GM12878 (cell line): ENCODE results near the gene PLCB4. TPM values are rescaled to one million over a fixed set of nuclear protein-coding genes. Genes with fewer than 3 reads are reported as not detected.

ENCODE experiments used
- ATAC-seq: fragments of 200-7000 bp; cut with Tn5 transposase; 3 replicates; pipeline ENCODE4 v1.9.1; 2020; ENCODE audit warnings: mild to moderate bottlenecking, moderate library complexity
- BruUV-seq: library from RNA; stranded (reverse); fragments of 400-500 nt; replicated peaks from 2 replicates; lab custom pipeline; 2021; lab: Mats Ljungman, UMichigan
- CTCF ChIA-PET: fragments of 300-600 bp; sonication (Branson Sonifier 250); formaldehyde crosslinking; extraction: SDS; loops from one replicate; lab custom pipeline; 2021; ENCODE audit warnings: inconsistent platforms; lab: Yijun Ruan, JAX
- POLR2A ChIA-PET: fragments of 350-600 bp; formaldehyde crosslinking; extraction: SDS; loops from one replicate; lab custom pipeline; 2021; ENCODE audit warnings: inconsistent platforms; lab: Charles Lee
- RAD21 ChIA-PET: fragments of 300-600 bp; sonication (Branson Sonifier 250); formaldehyde crosslinking; loops from one replicate; lab custom pipeline; 2023; ENCODE audit warnings: antibody characterized with exemption; ENCODE audit not compliant: unreplicated experiment; lab: Charles Lee
- SMC1A ChIA-PET: fragments of 300-600 bp; sonication (Branson Sonifier 250); formaldehyde crosslinking; loops from one replicate; lab custom pipeline; 2023; ENCODE audit not compliant: unreplicated experiment, uncharacterized antibody; lab: Charles Lee
- DNase-seq: peaks from one replicate; pipeline ENCODE4 v3.0.0-alpha.2; 2011; ENCODE audit warnings: low read depth, low spot score
- FAIRE-seq: peaks from 3 replicates; lab custom pipeline; 2011; peaks lifted over from hg19 to GRCh38; lab: Jason Lieb, UNC
- H2AFZ ChIP-seq: 2 replicates; pipeline ENCODE4 v1.6.0; 2011; ENCODE audit warnings: low read depth, low read length, control low read depth; ENCODE audit not compliant: control insufficient read depth
- H3K27ac ChIP-seq: 2 replicates; pipeline ENCODE4 v1.5.1; 2011; ENCODE audit warnings: control low read depth; ENCODE audit not compliant: control insufficient read depth, insufficient read depth
- H3K27me3 ChIP-seq, 2 experiments: replicated peaks in 1 of 2; 2 replicates each; pipeline versions ENCODE4 v1.6.0 to v1.6.1; 2011; ENCODE audit warnings: low read length in 1 of 2; ENCODE audit not compliant: control insufficient read depth in 2 of 2, insufficient read depth in 2 of 2
- H3K36me3 ChIP-seq, 2 experiments: 2 replicates each; pipeline ENCODE4 v1.5.1; 2011; ENCODE audit warnings: low read length in 1 of 2; ENCODE audit not compliant: control insufficient read depth in 2 of 2, insufficient read depth in 2 of 2
- H3K4me1 ChIP-seq: 2 replicates; pipeline ENCODE4 v1.6.1; 2011; ENCODE audit warnings: mild to moderate bottlenecking, low read length, moderate library complexity, mixed read lengths; ENCODE audit not compliant: control insufficient read depth, insufficient read depth
- H3K4me2 ChIP-seq: 2 replicates; pipeline ENCODE4 v1.6.0; 2011; ENCODE audit warnings: control low read depth; ENCODE audit not compliant: control insufficient read depth, insufficient read depth
- H3K4me3 ChIP-seq: fragments of 200-600 bp; sonication (generic); 2 replicates; pipeline ENCODE4 v1.5.1; 2016
- H3K79me2 ChIP-seq: 2 replicates; pipeline ENCODE4 v1.6.0; 2011; ENCODE audit warnings: low read length; ENCODE audit not compliant: control insufficient read depth, insufficient read depth
- H3K9ac ChIP-seq: 2 replicates; pipeline ENCODE4 v1.8.0; 2011; ENCODE audit warnings: low read length, control low read depth, mixed read lengths; ENCODE audit not compliant: control insufficient read depth, insufficient read depth
- H3K9me3 ChIP-seq: replicated peaks from 3 replicates; pipeline ENCODE4 v1.5.1; 2011; ENCODE audit warnings: mild to moderate bottlenecking, low read length; ENCODE audit not compliant: control insufficient read depth, insufficient read depth
- H4K20me1 ChIP-seq: 2 replicates; pipeline ENCODE4 v1.6.0; 2011; ENCODE audit not compliant: control insufficient read depth, insufficient read depth
- CTCF ChIP-seq, 3 experiments: IDR thresholded peaks in 2 of 3; conservative IDR thresholded peaks in 1 of 3; 2 replicates each; pipeline ENCODE4 v1.5.1; 2011; ENCODE audit warnings: low read depth in 3 of 3, low read length in 3 of 3, mild to moderate bottlenecking in 3 of 3, control low read depth in 2 of 3, moderate library complexity in 2 of 3, inconsistent platforms in 1 of 3, mixed read lengths in 1 of 3; ENCODE audit not compliant: control insufficient read depth in 2 of 3, insufficient read depth in 1 of 3; ENCODE audit errors: extremely low read depth in 1 of 3
- E2F8 ChIP-seq: fragments of 450-650 bp; IDR thresholded peaks from 2 replicates; pipeline ENCODE4 v1.6.1; 2018; ENCODE audit warnings: mild to moderate bottlenecking, low read depth, moderate library complexity; ENCODE audit not compliant: partially characterized antibody
- ESRRA ChIP-seq: IDR thresholded peaks from 2 replicates; pipeline ENCODE4 v1.6.1; 2012; ENCODE audit warnings: mild to moderate bottlenecking, low read length, improper control_type of control experiment
- HDAC6 ChIP-seq: fragments of 200-600 bp; sonication (generic); IDR thresholded peaks from one replicate; pipeline ENCODE4 v1.8.0; 2017; ENCODE audit warnings: antibody characterized with exemption; ENCODE audit not compliant: unreplicated experiment
- IRF5 ChIP-seq: fragments of 450-650 bp; IDR thresholded peaks from 2 replicates; pipeline ENCODE4 v1.6.1; 2017; ENCODE audit warnings: borderline replicate concordance
- PML ChIP-seq: IDR thresholded peaks from 2 replicates; pipeline ENCODE4 v1.6.1; 2012; ENCODE audit warnings: low read length, inconsistent platforms
- POLR2A ChIP-seq: IDR thresholded peaks from 2 replicates; pipeline ENCODE4 v1.6.1; 2011; ENCODE audit warnings: low read depth, mild to moderate bottlenecking, low read length
- POU2F2 ChIP-seq: IDR thresholded peaks from 3 replicates; pipeline ENCODE4 v1.6.1; 2011; ENCODE audit warnings: low read depth, mild to moderate bottlenecking, low read length, borderline replicate concordance
- RAD21 ChIP-seq: IDR thresholded peaks from 2 replicates; pipeline ENCODE4 v1.6.1; 2011; ENCODE audit warnings: mild to moderate bottlenecking, low read depth, low read length, moderate library complexity; ENCODE audit not compliant: insufficient read depth
- RB1 ChIP-seq: fragments of 450-650 bp; formaldehyde crosslinking; IDR thresholded peaks from 2 replicates; pipeline ENCODE4 v1.6.1; 2017; ENCODE audit warnings: mild to moderate bottlenecking, borderline replicate concordance
- RELA ChIP-seq: fragments of 450-650 bp; IDR thresholded peaks from 2 replicates; pipeline ENCODE4 v1.8.0; 2014; ENCODE audit warnings: borderline replicate concordance; ENCODE audit not compliant: partially characterized antibody
- SMC3 ChIP-seq: IDR thresholded peaks from 2 replicates; pipeline ENCODE4 v1.6.1; 2011; ENCODE audit warnings: low read length, improper control_type of control experiment, borderline replicate concordance
- STAT3 ChIP-seq: IDR thresholded peaks from 2 replicates; pipeline ENCODE4 v1.6.1; 2011; ENCODE audit warnings: low read depth, low read length, improper control_type of control experiment
- YY1 ChIP-seq: IDR thresholded peaks from 2 replicates; pipeline ENCODE4 v1.6.1; 2011; ENCODE audit warnings: low read depth, mild to moderate bottlenecking, low read length
- WGBS: methylation state at CpG from one replicate; pipeline ENCODE4 v1.1.6; 2016; ENCODE audit warnings: low lambda C conversion rate; ENCODE audit not compliant: insufficient replicate concordance, insufficient coverage; ENCODE audit errors: missing lambda C conversion rate; 5-methylcytosine and 5-hydroxymethylcytosine counted together
- in situ Hi-C: fragments of 300-500 bp; cut with MboI; formaldehyde crosslinking; loops from 9 replicates; pipeline ENCODE4 v1.14.3; 2018; ENCODE audit warnings: mixed read lengths
- intact Hi-C: fragments of 100-400 bp; cut with micrococcal nuclease; formaldehyde crosslinking; loops from one replicate; pipeline ENCODE4 v1.14.2; 2022; ENCODE audit not compliant: unreplicated experiment
- polyA plus RNA-seq, 11 experiments: library from polyadenylated mRNA; depleted of rRNA in 4 of 11; unstranded in 6 of 11; stranded (reverse) in 5 of 11; fragments of >200 nt; fragmentation: Nextera tagmentation in 4 of 11; fragmentation: Illumina TruSeq in 1 of 11; extraction: Ambion mirVana in 4 of 11; extraction: Trizol in 1 of 11; gene quantifications; 1 replicate in 1 of 11; 2 replicates in 10 of 11; pipeline versions ENCODE4 v1.2.1 to v1.2.3, GENCODE V29; 2011 to 2016; ENCODE audit warnings: inconsistent platforms in 2 of 11, missing spikeins in 2 of 11, low read depth in 1 of 11
- total RNA-seq, 4 experiments: library from RNA; depleted of rRNA in 3 of 4; stranded (reverse); fragments of >200 nt in 3 of 4; fragmentation: Illumina TruSeq in 1 of 4; extraction: Trizol in 1 of 4; gene quantifications; 2 replicates each; pipeline versions ENCODE4 v1.2.1 to v1.2.3, GENCODE V29; 2013 to 2021
- TF ChIP-seq, protein P1 (sequence below): IDR thresholded peaks from 2 replicates; pipeline ENCODE4 v1.6.1; 2012; ENCODE audit warnings: mild to moderate bottlenecking, low read depth, low read length

PLCB4 gene
- total and polyA plus RNA-seq, 10 of the 15 experiments (the other 5 are each of a cell fraction or from before 2014, with no cell fraction given), result not detected

DNA sequence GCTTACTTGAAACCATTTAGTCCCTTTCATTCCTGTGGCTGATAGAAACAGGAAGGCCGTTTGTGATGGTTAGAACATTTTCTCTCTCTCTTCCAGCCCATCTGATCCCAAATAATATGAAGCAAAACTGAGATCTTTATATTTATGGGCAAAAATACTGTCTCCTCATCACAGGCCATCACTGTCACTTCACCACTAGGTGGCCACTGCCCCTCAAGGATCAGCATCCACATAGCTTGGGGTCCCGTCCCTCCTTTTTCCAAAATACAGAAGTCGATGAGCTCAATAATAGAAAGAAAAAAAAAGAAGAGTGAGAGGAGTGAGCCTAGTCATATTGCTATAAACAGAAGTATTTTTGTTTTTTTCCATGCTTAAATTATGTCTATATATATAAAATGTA, 399.1 kb downstream of the PLCB4 start:
- no peak for FAIRE-seq
- Histone ChIP-seq H3K79me2 (no peaks in the 10 kb centered on the region), H3K9ac (no peak overlapping the region), H3K27me3 (no peaks in the 10 kb centered on the region), H3K9me3 (no peaks in the 10 kb centered on the region), H3K4me3 (no peak overlapping the region), H4K20me1 (no peaks in the 10 kb centered on the region), H2AFZ (no peak overlapping the region), H3K36me3 (no peaks in the 10 kb centered on the region), H3K4me1 (no peaks in the 10 kb centered on the region), H3K27ac (no peak overlapping the region), H3K4me2 (no peak overlapping the region)
- RAD21 ChIA-PET, result no interaction called here
- DNase-seq, result no peak
- WGBS, result 7% methylated on average over 3 of the region's 3 CpGs
- SMC1A ChIA-PET, result no interaction called here
- CTCF ChIA-PET, result interaction anchor here (0.7 to 0.9 kb wide), 2 partner anchors 9 to 26 kb away, joined by 3 read pairs; no protein-coding TSS in a partner anchor
- peak; percentile 56; the same call in 2 of the 3 replicates for ATAC-seq
- no TSS peak for BruUV-seq
- intact Hi-C loops (loop anchor here (1.0 to 2.0 kb wide), 2 partner anchors 59 to 142 kb away; no protein-coding TSS in a partner anchor), in situ Hi-C loops (no loop called here)
- POLR2A ChIA-PET, result no interaction called here
- TF ChIP-seq, protein P1, sequence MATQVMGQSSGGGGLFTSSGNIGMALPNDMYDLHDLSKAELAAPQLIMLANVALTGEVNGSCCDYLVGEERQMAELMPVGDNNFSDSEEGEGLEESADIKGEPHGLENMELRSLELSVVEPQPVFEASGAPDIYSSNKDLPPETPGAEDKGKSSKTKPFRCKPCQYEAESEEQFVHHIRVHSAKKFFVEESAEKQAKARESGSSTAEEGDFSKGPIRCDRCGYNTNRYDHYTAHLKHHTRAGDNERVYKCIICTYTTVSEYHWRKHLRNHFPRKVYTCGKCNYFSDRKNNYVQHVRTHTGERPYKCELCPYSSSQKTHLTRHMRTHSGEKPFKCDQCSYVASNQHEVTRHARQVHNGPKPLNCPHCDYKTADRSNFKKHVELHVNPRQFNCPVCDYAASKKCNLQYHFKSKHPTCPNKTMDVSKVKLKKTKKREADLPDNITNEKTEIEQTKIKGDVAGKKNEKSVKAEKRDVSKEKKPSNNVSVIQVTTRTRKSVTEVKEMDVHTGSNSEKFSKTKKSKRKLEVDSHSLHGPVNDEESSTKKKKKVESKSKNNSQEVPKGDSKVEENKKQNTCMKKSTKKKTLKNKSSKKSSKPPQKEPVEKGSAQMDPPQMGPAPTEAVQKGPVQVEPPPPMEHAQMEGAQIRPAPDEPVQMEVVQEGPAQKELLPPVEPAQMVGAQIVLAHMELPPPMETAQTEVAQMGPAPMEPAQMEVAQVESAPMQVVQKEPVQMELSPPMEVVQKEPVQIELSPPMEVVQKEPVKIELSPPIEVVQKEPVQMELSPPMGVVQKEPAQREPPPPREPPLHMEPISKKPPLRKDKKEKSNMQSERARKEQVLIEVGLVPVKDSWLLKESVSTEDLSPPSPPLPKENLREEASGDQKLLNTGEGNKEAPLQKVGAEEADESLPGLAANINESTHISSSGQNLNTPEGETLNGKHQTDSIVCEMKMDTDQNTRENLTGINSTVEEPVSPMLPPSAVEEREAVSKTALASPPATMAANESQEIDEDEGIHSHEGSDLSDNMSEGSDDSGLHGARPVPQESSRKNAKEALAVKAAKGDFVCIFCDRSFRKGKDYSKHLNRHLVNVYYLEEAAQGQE, result no peak
- TF ChIP-seq RB1 (no peak), POU2F2 (no peak), IRF5 (no peak), SMC3 (peak; percentile 56), RAD21 (peak; percentile 46), STAT3 (no peak), RELA (no peak), POLR2A (no peak), E2F8 (no peak), HDAC6 (no peak), PML (no peak), CTCF (IDR thresholded peaks at IDR 0.05 in 2 of 3, conservative IDR thresholded peaks at IDR 0.05 in 1 of 3; ENCODE audit: control insufficient read depth in 2 of 3, extremely low read depth in 1 of 3, insufficient read depth in 1 of 3, low read depth in 3 of 3, low read length in 3 of 3) (peak; percentile 37 to 69 (median 68)), ESRRA (no peak), YY1 (no peak)
